Measurements from ENCODE around the gene GPS1.
"Not testable (repeated sequence)": the region's sequence is repeated elsewhere in the genome, so short reads cannot be mapped to it uniquely, and the experiment has no call there.

Gene GPS1

GRCh38 chr17:82037092-82037888, 14.4 kb upstream of the GPS1 start, which contains the start of gene DCXR:
Gene DCXR, minus strand, starts transcription at chr17:82037697. Its CDS starts 15 bp downstream, at chr17:82037682.
- intact Hi-C loops (cut with DNase I) = no loop called here
- DNase-seq = peak; percentile 96 to 99 (median 98)

DNA sequence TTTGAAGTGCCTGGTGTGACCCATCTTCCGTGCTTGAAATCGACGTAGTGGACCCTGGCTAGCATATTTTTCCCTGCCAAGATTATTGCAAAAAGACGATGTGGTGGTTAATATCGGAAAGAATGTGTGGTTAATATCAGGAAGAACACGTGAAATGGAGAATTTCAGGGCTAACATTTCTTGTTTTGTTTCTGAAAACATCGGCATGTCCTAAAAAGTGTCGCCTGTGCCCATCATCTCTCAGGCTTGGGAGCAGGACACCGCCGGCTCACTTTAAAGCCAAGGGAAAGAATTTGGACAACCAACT, 13.9 kb upstream of the GPS1 start:
- intact Hi-C loops (cut with DNase I) = no loop called here
- peak in 1 of 42 donors; percentile 11 for DNase-seq

DNA sequence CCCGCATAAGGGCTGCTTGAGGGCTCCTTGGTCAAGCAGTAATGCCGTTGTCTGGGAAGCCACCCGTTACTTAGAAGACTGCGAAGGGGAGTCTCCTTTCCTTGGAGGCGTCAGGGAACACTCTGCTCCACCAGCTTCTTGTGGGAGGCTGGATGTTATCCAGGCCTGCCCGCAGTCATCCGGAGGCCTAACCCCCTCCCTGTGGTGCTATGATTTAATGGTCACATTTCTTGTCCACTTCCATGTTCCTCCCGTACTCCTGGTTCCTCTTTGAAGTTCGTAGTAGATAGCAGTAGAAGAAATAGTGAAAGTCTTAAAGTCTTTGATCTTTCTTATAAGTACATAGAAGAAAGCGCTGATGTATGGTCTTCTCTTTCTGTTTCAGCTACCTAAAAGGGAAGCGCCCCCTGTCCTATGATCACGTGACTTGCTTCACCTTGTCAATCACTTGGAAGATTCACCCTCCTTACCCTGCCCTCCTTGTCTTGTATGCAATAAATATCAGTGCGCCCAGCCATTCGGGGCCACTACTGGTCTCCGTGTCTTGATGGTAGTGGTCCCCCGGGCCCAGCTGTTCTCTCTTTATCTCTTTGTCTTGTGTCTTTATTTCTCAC, 12.8 kb upstream of the GPS1 start:
- DNase-seq; intact Hi-C loops (cut with DNase I): not testable (repeated sequence)

- intact Hi-C loops (cut with DNase I) = no loop called here
Measured at GRCh38 chr17:82039695-82040299, 11.9 kb upstream of the GPS1 start.

GRCh38 chr17:82041144-82041814, 10.4 kb upstream of the GPS1 start:
- intact Hi-C loops (cut with DNase I) = no loop called here
- DNase-seq = no peak

More at GRCh38 chr17:82039695-82040299, 11.9 kb upstream of the GPS1 start:
- no peak for DNase-seq

DNA sequence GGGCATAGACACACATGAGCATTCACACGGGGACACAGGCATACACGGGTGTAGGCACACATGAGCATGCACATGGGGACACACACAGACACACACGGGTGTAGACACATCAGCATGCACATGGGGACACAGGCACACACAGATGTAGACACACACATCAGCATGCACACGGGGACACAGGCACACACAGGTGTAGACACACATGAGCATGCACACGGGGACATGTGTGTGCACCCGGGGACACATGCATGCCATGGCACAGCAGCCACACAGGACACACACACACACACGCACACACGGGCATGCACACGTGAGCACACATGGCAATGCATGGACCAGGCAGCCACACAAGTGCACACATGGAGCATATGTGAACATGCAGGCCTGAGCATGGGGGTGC, 9.0 kb upstream of the GPS1 start:
- intact Hi-C loops (cut with DNase I) = no loop called here
- no peak for DNase-seq

- no peak for DNase-seq
- intact Hi-C loops (cut with DNase I) = no loop called here
Measured at GRCh38 chr17:82043507-82043906, 8.2 kb upstream of the GPS1 start.

DNA sequence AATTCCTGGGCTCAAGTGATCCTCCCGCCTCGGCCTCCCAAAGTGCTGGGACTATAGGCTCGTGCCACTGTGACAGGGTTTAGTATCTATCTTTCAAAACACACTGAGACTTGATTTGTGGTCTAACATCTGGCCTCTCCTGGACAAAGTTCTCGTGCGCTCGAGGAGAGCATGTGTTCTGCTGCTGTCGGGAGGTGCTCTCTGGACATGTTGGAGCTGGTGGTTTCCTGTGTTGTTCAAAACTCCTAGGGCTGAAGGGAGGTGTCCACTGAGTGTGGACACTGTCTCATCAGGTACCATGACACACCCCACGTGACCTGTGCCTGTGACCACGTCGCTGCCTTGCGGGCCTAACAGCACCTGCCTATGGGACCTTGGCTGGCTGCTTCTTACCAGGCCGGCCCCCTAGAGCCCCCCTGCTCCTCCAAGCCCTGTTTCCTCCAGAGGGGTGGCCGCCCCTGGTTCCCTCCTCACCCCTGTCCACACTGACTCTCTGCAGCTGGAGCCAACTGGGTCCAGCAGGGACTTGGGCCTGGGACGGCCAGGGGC, 5.7 kb upstream of the GPS1 start:
- no peak for DNase-seq
- intact Hi-C loops (cut with DNase I) = no loop called here

- intact Hi-C loops (cut with DNase I) = no loop called here
Measured at GRCh38 chr17:82046903-82047302, 4.8 kb upstream of the GPS1 start.

GRCh38 chr17:82047379-82047778, 4.3 kb upstream of the GPS1 start:
- intact Hi-C loops (cut with DNase I) = no loop called here
- DNase-seq = no peak

More at GRCh38 chr17:82046903-82047302, 4.8 kb upstream of the GPS1 start:
- no peak for DNase-seq

- no peak for DNase-seq
- intact Hi-C loops (cut with DNase I) = no loop called here
Measured at GRCh38 chr17:82047914-82048570, 3.7 kb upstream of the GPS1 start.

- intact Hi-C loops (cut with DNase I) = no loop called here
- DNase-seq = no peak
Measured at GRCh38 chr17:82048571-82048971, 3.1 kb upstream of the GPS1 start.

DNA sequence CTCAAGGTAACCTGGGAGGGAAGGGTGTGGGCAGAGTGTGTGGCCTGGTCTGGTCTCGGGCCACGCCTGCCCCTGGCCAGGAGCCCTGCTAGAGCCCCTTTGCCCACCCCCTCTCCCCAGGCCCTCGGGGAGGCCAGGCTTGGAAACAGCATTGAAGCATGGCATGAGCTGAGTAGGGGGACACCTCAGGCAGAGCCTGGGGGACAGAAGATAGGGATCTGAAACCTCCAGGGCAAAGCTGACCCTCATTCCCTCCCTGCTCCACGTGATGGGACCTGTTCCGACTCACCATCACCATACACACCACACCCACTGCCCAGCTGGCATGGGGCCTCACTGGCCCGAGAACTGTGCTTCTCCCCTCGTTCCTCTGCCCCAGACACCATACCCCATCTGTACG, 2.6 kb upstream of the GPS1 start:
- intact Hi-C loops (cut with DNase I) = no loop called here

DNA sequence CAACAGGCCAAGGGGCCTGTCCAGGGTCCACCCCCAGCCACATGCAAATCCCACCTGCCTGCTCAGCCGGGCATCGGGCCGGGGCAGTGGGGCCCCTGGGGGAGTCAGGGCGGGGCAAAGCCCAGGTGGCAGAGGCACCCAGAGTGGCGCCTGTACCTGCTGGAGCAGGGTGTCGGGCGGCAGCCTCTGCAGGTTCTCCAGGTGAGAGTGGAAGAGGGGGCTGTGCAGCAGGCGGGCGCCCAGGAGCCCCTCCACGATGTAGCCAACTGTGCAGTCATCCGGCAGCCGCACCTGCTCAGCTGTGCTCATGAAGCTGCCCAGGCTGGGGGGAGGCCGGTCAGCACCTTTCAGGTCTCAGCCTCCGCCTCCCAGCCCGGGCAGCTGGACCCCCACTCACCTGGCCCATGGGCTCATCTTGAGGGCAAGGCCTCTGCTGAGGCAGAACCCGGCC, 2.2 kb upstream of the GPS1 start:
- intact Hi-C loops (cut with DNase I) = no loop called here
- no peak for DNase-seq

More for the DNA sequence above, 2.6 kb upstream of the GPS1 start:
- DNase-seq = no peak

- DNase-seq = no peak
- intact Hi-C loops (cut with DNase I) = no loop called here
Measured at GRCh38 chr17:82050152-82050760, 1.4 kb upstream of the GPS1 start.

DNA sequence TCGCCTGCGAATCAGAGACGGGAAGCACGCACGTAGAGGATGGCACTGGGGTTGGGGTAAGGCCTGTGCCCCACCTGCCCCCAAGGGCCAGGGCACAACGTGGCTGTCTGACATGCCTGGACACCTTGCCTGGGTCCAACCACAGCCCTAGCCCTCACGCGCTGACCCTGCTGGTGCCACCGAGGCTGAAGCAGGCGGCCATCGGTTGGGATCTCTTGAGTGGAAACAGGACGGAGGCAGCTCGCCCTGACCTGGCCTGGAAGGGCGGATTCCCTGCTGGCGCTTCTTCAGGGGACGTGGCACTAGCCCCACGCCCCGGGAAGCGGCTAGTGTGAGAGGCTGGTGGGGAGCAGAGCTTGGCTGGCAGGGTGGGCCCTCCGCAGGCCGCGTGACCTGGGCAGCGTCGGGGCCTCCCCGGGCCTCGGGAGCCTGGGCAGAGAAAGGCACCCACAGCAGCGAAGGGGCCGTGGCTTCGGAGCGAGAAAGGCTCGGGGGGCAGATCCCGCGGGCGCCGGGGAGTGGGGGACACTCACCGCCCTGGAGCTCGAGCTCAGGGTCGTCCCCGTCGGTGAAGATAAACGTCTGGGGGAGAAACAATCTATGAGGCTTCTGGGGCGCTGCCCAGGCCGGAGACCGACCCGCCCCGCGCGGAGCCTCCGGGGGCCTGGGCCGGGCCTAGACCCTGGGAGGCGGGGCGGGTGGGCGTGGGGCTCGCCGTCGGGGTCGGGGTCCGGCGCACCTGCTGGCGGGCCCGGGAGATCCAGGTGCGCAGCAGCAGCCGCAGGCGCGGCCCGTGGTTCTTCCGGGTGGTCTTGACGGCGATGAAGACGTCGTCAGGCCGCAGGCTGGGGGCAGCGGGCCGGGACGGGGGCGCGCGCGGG, 697 bp upstream of the GPS1 start:
- intact Hi-C loops (cut with DNase I) = no loop called here
- no peak for DNase-seq

- intact Hi-C loops (cut with DNase I) = no loop called here
- DNase-seq = no peak
Measured at GRCh38 chr17:82052638-82053059, 951 bp downstream of the GPS1 start.

DNA sequence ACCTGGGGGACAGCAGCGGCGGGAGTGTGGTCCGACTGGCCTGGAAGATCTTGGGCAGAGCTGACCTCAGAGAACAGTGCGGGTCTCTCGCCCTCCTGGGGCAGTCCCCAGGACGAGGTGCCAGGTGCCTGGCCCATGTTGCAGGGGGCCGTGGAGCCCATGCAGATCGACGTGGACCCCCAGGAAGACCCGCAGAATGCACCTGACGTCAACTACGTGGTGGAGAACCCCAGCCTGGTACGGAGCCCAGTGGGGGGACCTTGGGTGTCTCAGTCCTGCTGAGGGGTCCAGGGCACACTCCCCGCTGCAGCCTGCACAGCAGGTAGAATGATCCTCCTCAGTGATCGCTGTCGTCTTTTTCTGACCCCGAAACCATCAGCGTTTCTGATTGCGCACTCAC, 1.4 kb downstream of the GPS1 start:
- DNase-seq = no peak
- intact Hi-C loops (cut with DNase I) = no loop called here

Measured in head of caudate nucleus (tissue), 42 donors.